ENCODE results near the gene NT5DC3.

The NT5DC3 gene

DNA sequence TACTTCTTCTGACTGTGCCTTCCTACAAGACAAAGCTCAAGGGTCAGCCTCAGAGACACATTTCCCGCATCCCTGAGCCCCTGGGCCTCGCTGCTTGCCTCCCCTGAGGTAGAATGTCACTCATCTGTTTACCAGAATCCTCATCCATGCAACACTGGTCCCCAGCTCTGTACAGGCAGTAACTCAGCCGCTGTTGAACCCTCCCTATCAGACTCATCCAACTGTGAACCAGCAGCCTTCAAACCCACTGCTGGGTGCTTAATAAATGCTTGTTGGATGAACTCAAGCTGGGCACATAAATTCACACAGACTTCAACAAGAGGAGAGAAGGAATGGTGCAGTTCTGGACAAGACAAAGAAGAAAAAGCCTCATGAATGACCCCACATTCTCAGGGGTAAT, 6.1 kb downstream of the NT5DC3 start:
- no peak for ATAC-seq (replicated peaks; ENCODE audit: extremely low read depth, poor library complexity, severe bottlenecking)
- no peak for DNase-seq (ENCODE audit: low spot score in 2 of 2)
- H3K4me3 Mint-ChIP-seq, result no peak overlapping the region
- no peaks in the 10 kb centered on the region for H3K27me3 Mint-ChIP-seq
- H3K4me1 Mint-ChIP-seq, result peaks cover 12% of the 10 kb centered on the region
- peaks cover 1% of the 10 kb centered on the region for H3K36me3 Mint-ChIP-seq (ENCODE audit: insufficient read depth)
- H3K27ac Mint-ChIP-seq (ENCODE audit: low read depth), result no peak overlapping the region
- no peaks in the 10 kb centered on the region for H3K9me3 Mint-ChIP-seq

DNA sequence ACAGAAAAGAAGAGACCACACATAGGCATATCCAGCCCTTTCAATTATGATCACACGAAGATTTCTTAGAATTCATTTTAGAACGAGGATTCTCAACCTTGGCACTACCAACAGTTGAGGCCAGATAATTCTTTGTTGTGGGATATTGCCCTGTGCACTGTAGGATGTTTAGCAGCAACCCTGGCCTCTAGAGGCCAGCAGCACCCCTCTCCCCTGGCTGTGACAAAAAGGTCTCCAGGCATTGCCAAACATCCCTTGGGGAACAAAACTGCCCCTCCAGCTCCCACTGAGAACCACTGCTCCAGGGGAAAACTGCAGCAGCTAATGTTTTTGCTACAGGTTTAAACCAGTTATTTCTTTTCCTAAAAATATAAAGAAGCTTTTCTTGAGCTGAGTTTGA, 7.1 kb downstream of the NT5DC3 start:
- H3K27ac Mint-ChIP-seq (ENCODE audit: low read depth), result no peak overlapping the region
- no peak for ATAC-seq (replicated peaks; ENCODE audit: extremely low read depth, poor library complexity, severe bottlenecking)

DNA sequence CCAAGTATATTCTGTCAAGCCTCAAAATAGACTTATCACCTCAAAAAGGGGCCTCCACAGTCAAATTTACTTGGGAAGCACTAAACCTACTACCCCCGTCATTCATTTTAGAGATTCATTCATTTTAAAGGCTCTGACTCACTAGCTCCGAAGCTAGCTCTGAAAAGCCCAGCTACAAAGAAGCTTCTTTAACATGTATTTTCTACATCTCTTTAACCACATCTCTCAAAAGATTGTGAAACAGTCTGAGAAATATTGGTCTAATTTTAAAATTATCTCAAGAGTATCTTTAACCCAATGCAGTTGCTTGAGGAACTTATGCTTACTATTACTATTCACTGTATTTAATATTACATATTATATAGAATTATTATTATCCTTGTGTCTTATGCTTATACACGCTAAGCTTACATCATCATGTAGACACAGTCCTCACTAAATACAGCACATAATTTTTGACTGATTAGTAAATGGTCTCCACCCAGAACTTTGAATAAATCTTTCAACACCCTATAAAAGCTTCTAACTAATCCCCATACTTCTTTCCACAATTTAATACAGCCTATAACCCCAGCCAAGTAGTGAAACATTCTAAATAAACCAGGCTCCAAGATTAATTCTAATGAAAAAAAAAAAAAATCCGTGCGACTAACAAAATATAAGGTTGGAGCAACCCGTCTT, 7.8 kb downstream of the NT5DC3 start:
- H3K4me3 Mint-ChIP-seq, result no peak overlapping the region

More for the DNA sequence above, 7.1 kb downstream of the NT5DC3 start:
- no peaks in the 10 kb centered on the region for H3K9me3 Mint-ChIP-seq
- DNase-seq (ENCODE audit: low spot score in 2 of 2), result no peak
- no peak overlapping the region for H3K4me3 Mint-ChIP-seq
- H3K4me1 Mint-ChIP-seq, result peaks cover 5% of the 10 kb centered on the region
- peaks cover 1% of the 10 kb centered on the region for H3K36me3 Mint-ChIP-seq (ENCODE audit: insufficient read depth)
- no peaks in the 10 kb centered on the region for H3K27me3 Mint-ChIP-seq

DNA sequence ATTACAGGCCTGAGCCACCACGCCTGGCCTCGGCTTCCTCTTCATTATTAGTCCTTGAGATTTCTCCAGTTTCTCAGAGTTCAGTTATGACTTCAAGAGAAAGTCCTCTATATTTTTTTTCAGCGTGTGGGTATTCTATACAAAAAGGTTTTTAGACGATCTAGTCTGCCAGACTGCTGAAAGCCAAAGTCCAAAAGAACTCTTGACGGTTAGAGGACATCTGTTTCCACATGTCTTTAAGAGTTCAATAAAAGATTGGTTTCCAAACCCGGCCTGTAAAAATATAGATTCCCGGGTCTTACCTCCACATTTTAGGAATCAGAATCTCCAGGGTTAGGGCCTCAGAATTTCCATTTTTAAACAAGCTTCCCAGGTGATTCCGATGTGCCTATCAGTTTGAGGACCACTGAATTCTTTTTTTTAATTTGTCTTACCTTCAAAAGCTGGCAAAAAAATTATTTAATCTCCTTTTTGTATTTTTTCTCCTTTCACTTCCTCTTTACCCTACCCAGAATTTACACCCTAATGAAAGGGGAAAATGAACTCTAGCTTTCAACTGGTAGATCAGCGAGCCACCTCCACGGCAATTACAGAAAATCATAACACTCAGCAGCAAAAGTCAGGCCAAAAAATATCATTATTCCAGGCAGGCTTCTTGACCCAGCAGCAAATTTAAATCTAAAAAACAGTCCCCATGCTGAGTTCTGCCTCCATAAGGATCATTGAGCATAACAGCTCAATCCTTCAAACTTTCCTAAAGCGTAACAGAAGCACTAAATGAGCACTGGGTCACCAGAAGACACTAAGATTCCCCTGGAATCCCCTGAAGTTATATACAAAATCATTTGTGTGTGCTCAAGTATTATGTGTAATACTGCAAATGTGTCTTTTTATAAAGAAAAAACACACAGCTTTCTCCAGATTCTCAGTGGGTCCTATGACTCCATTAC, 8.7 kb downstream of the NT5DC3 start:
- Mint-ChIP-seq H3K9me3 (no peaks in the 10 kb centered on the region), H3K36me3 (ENCODE audit: insufficient read depth) (peaks cover 1% of the 10 kb centered on the region)

More for the DNA sequence above, 7.8 kb downstream of the NT5DC3 start:
- DNase-seq (ENCODE audit: low spot score in 2 of 2), result no peak
- Mint-ChIP-seq H3K9me3 (no peaks in the 10 kb centered on the region), H3K27me3 (no peaks in the 10 kb centered on the region), H3K4me1 (peaks cover 5% of the 10 kb centered on the region), H3K36me3 (ENCODE audit: insufficient read depth) (peaks cover 1% of the 10 kb centered on the region), H3K27ac (ENCODE audit: low read depth) (no peak overlapping the region)
- no peak for ATAC-seq (replicated peaks; ENCODE audit: extremely low read depth, poor library complexity, severe bottlenecking)

DNA sequence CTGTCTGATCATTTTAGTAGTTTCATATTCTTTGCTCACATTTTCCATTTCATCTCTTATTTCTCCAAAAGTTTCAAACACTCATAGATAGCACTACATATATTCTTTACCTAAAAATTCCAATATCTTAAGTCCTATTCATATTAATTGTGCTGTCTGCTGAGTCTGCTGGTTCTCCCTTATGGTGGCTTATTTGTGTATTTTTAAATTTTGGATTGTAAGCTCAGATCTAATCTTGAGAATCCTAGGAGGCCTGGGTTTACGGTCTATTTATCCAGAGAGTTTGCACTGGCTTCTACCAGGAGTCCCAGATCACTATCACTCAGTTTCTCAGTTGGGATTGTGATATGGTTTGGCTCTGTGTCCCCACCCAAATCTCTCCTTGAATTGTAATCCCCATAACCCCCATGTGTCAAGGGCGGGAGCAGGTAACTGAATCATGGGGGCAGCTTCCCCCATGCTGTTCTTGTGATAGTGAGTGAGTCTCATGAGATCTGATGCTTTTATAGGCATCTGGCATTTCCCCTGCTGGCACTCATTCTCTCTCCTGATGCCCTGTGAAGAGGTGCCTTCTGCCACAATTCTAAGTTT, 10.2 kb downstream of the NT5DC3 start:
- no peak overlapping the region for H3K4me3 Mint-ChIP-seq
- no peak for ATAC-seq (replicated peaks; ENCODE audit: extremely low read depth, poor library complexity, severe bottlenecking)
- H3K27ac Mint-ChIP-seq (ENCODE audit: low read depth), result no peak overlapping the region
- H3K36me3 Mint-ChIP-seq (ENCODE audit: insufficient read depth), result peaks cover 1% of the 10 kb centered on the region
- H3K9me3 Mint-ChIP-seq, result no peaks in the 10 kb centered on the region
- DNase-seq (ENCODE audit: low spot score in 2 of 2), result no peak
- peaks cover 5% of the 10 kb centered on the region for H3K4me1 Mint-ChIP-seq
- H3K27me3 Mint-ChIP-seq, result no peaks in the 10 kb centered on the region

More for the DNA sequence above, 8.7 kb downstream of the NT5DC3 start:
- ATAC-seq (replicated peaks; ENCODE audit: extremely low read depth, poor library complexity, severe bottlenecking), result no peak
- H3K27me3 Mint-ChIP-seq, result no peaks in the 10 kb centered on the region
- H3K4me1 Mint-ChIP-seq, result peaks cover 5% of the 10 kb centered on the region
- DNase-seq (ENCODE audit: low spot score in 2 of 2), result no peak
- H3K4me3 Mint-ChIP-seq, result no peak overlapping the region
- H3K27ac Mint-ChIP-seq (ENCODE audit: low read depth), result no peak overlapping the region

DNA sequence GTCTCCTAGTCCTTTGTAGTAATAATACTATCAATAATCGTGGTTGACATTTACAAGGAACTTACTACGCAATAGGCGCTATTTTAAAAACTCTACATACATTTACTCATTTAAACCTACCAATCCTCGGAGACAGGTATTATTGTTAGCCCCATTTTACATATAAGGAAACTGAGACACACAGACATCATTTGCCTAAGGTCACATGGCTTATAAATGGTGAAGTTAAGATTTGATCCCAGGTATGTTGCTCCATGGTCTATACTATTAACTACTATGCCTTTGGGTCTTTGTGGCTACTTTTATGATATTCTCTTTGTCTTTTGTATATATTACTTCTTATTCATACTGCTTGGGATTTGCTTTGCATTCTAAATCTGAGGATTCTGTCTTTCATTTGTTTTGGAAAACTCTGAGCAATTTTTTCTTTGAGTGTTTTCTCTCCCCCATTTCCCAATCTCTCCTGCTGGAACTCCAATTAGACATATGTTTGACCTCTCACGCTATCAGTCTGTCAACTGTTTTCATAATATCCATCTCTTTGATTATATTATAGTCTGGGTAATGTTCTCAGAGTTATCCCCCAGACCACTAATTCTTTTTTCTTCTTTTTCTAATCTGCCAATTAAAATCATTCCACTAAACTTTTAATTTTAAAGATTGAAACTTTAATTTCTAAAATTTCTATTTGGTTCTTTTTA, 10.9 kb downstream of the NT5DC3 start:
- no peak overlapping the region for H3K4me3 Mint-ChIP-seq
- no peak for ATAC-seq (replicated peaks; ENCODE audit: extremely low read depth, poor library complexity, severe bottlenecking)
- H3K4me1 Mint-ChIP-seq, result peaks cover 5% of the 10 kb centered on the region
- H3K9me3 Mint-ChIP-seq, result no peaks in the 10 kb centered on the region
- no peak for DNase-seq (ENCODE audit: low spot score in 2 of 2)
- no peaks in the 10 kb centered on the region for H3K27me3 Mint-ChIP-seq
- no peak overlapping the region for H3K27ac Mint-ChIP-seq (ENCODE audit: low read depth)
- peaks cover 1% of the 10 kb centered on the region for H3K36me3 Mint-ChIP-seq (ENCODE audit: insufficient read depth)

DNA sequence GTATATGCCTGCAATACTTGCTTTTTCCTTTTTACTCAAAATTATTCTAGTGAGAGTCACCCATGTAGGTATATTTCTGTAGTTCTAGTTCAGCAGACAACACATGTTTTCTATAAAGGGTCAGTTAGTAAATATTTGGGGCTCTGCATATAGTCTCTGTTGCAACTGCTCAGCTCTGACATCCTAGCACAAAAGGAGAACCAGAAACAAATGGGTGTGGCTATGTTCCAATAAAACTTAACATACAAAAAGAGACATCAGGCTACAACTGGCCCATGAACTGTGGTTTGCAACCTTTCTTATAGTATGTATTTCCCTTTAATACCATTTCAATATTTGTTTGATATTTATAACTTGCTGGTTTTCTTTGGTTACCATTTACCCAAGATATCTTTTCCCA, 11.9 kb downstream of the NT5DC3 start:
- DNase-seq (ENCODE audit: low spot score in 2 of 2) (no peak), ATAC-seq (replicated peaks; ENCODE audit: extremely low read depth, poor library complexity, severe bottlenecking) (no peak)
- H3K4me3 Mint-ChIP-seq, result no peak overlapping the region
- H3K27ac Mint-ChIP-seq (ENCODE audit: low read depth), result no peak overlapping the region
- peaks cover 1% of the 10 kb centered on the region for H3K36me3 Mint-ChIP-seq (ENCODE audit: insufficient read depth)
- peaks cover 5% of the 10 kb centered on the region for H3K4me1 Mint-ChIP-seq
- no peaks in the 10 kb centered on the region for H3K27me3 Mint-ChIP-seq
- no peaks in the 10 kb centered on the region for H3K9me3 Mint-ChIP-seq

DNA sequence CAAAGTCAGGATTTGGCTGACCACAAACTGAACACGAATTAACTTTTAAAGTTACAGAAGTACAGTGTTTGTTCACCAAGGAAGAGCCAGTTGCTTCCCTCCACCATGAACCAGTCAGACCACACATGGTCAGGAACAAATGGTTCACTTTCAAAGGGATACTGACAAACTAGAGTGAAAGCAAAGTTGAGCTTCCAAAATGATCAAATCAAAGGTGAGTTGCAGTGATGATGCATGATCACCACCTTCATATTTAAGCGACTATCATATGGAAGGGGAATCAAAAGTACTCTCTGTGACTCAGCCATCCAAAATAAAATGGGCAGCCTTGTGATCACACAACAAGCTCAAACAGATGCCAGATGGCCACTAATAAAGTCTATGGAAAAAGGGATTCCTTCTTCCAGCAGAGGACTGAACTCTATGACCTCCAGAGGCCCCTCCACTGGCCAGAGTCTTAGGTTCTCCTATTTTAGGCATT, 13.1 kb downstream of the NT5DC3 start:
- no peak overlapping the region for H3K4me3 Mint-ChIP-seq
- no peaks in the 10 kb centered on the region for H3K27me3 Mint-ChIP-seq
- H3K36me3 Mint-ChIP-seq (ENCODE audit: insufficient read depth), result peaks cover 1% of the 10 kb centered on the region
- no peak for DNase-seq (ENCODE audit: low spot score in 2 of 2)
- H3K9me3 Mint-ChIP-seq, result no peaks in the 10 kb centered on the region
- H3K27ac Mint-ChIP-seq (ENCODE audit: low read depth), result no peak overlapping the region
- H3K4me1 Mint-ChIP-seq, result peaks cover 5% of the 10 kb centered on the region
- no peak for ATAC-seq (replicated peaks; ENCODE audit: extremely low read depth, poor library complexity, severe bottlenecking)

DNA sequence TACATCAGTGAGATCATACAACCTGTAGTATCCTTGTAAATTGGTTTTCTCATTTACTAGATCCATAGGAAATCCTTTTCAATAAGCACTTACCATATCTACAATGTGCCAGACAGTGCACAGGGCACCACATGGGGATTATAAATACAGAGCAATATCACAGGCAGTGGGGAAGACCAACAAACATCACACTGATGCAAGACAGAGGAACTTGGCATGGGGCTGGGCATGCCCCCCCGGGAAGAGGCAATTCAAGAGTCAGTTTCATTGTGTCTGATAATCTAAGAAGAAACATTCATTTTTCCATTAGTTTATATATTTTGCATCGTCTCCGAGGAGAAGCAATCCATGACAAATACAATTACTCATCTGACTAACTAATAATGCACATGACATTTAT, 16.2 kb downstream of the NT5DC3 start:
- no peak overlapping the region for H3K27ac Mint-ChIP-seq (ENCODE audit: low read depth)
- no peaks in the 10 kb centered on the region for H3K9me3 Mint-ChIP-seq
- DNase-seq (ENCODE audit: low spot score in 2 of 2) (no peak), ATAC-seq (replicated peaks; ENCODE audit: extremely low read depth, poor library complexity, severe bottlenecking) (no peak)
- H3K4me1 Mint-ChIP-seq, result no peaks in the 10 kb centered on the region
- no peaks in the 10 kb centered on the region for H3K27me3 Mint-ChIP-seq
- H3K36me3 Mint-ChIP-seq (ENCODE audit: insufficient read depth), result peaks cover 1% of the 10 kb centered on the region
- H3K4me3 Mint-ChIP-seq, result no peak overlapping the region

DNA sequence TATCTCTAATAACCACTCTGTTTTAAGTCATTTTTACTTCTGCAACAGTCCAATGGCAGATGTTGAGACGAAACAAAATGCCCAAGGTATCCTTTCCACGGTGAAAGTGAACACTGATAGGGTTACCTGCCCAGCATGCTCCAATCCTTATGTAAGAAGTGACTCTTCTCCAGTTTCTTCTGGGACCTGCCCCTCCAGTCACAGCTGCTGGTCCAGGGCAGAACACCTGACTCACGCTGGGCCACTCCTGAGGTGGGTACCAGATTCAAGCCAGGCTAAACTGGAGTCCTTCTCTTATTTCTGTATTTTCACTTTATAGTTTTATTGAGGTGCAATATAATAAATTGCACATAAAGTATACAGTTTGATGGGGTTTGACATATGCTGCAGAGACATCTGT, 16.7 kb downstream of the NT5DC3 start:
- H3K4me1 Mint-ChIP-seq, result no peaks in the 10 kb centered on the region
- no peak for DNase-seq (ENCODE audit: low spot score in 2 of 2)
- no peak for ATAC-seq (replicated peaks; ENCODE audit: extremely low read depth, poor library complexity, severe bottlenecking)
- peaks cover 1% of the 10 kb centered on the region for H3K36me3 Mint-ChIP-seq (ENCODE audit: insufficient read depth)
- no peak overlapping the region for H3K4me3 Mint-ChIP-seq
- no peaks in the 10 kb centered on the region for H3K27me3 Mint-ChIP-seq
- no peaks in the 10 kb centered on the region for H3K9me3 Mint-ChIP-seq
- no peak overlapping the region for H3K27ac Mint-ChIP-seq (ENCODE audit: low read depth)

DNA sequence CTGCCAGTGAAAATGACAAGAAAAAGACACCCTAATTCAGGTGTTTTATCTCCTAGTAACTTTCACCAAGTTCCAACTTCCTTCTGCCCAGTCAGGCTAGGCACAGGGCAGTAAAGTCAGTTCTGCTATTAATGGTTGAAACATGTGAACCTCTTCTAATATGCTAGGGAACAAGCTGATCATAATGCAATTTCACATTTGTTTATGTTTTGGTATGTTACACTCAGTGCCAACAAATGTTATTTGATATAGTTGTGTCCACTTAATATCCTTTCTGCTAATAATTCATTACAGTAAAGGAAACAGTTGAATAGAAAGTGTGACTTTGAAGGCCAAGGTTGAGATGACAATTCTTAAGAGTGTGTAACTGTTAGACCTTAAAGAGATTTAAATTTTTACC, 17.2 kb downstream of the NT5DC3 start:
- Mint-ChIP-seq H3K27me3 (no peaks in the 10 kb centered on the region), H3K4me1 (no peaks in the 10 kb centered on the region), H3K9me3 (no peaks in the 10 kb centered on the region), H3K4me3 (no peak overlapping the region), H3K27ac (ENCODE audit: low read depth) (no peak overlapping the region), H3K36me3 (ENCODE audit: insufficient read depth) (peaks cover 1% of the 10 kb centered on the region)
- DNase-seq (ENCODE audit: low spot score in 2 of 2), result no peak
- no peak for ATAC-seq (replicated peaks; ENCODE audit: extremely low read depth, poor library complexity, severe bottlenecking)

DNA sequence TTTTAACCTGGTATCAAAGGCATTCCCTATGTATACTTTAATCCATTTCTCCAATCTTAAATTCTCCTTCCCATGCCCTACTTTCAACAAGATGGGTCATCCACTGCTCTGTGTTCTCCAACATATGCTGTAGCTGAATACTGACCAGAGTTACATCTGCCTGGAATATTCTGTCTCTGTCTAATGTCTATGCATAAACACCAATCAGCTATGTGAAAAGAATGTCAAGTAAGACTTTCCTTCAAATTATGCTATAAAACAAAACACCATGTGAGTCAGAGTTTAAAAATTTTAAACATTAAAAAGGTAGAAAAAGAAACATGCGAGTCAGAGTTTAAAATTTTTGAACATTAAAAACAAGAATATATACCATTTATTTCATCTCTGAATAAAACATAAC, 19.3 kb downstream of the NT5DC3 start:
- H3K27ac Mint-ChIP-seq (ENCODE audit: low read depth), result no peak overlapping the region

More for the DNA sequence above, 19.3 kb downstream of the NT5DC3 start:
- Mint-ChIP-seq H3K27me3 (no peaks in the 10 kb centered on the region), H3K9me3 (no peaks in the 10 kb centered on the region), H3K4me1 (no peaks in the 10 kb centered on the region), H3K4me3 (no peak overlapping the region), H3K36me3 (ENCODE audit: insufficient read depth) (peaks cover 4% of the 10 kb centered on the region)
- ATAC-seq (replicated peaks; ENCODE audit: extremely low read depth, poor library complexity, severe bottlenecking), result no peak
- no peak for DNase-seq (ENCODE audit: low spot score in 2 of 2)
